DMS79 treated with DMSO at 0.1 percent for 48 hours (cell line): ENCODE results near the gene APOB.

ENCODE experiments used
- DNase-seq: peaks from one replicate; lab custom pipeline; 2025; lab: John Stamatoyannopoulos, UW

APOB gene, protein sequence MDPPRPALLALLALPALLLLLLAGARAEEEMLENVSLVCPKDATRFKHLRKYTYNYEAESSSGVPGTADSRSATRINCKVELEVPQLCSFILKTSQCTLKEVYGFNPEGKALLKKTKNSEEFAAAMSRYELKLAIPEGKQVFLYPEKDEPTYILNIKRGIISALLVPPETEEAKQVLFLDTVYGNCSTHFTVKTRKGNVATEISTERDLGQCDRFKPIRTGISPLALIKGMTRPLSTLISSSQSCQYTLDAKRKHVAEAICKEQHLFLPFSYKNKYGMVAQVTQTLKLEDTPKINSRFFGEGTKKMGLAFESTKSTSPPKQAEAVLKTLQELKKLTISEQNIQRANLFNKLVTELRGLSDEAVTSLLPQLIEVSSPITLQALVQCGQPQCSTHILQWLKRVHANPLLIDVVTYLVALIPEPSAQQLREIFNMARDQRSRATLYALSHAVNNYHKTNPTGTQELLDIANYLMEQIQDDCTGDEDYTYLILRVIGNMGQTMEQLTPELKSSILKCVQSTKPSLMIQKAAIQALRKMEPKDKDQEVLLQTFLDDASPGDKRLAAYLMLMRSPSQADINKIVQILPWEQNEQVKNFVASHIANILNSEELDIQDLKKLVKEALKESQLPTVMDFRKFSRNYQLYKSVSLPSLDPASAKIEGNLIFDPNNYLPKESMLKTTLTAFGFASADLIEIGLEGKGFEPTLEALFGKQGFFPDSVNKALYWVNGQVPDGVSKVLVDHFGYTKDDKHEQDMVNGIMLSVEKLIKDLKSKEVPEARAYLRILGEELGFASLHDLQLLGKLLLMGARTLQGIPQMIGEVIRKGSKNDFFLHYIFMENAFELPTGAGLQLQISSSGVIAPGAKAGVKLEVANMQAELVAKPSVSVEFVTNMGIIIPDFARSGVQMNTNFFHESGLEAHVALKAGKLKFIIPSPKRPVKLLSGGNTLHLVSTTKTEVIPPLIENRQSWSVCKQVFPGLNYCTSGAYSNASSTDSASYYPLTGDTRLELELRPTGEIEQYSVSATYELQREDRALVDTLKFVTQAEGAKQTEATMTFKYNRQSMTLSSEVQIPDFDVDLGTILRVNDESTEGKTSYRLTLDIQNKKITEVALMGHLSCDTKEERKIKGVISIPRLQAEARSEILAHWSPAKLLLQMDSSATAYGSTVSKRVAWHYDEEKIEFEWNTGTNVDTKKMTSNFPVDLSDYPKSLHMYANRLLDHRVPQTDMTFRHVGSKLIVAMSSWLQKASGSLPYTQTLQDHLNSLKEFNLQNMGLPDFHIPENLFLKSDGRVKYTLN (N-terminal part only)

DNA sequence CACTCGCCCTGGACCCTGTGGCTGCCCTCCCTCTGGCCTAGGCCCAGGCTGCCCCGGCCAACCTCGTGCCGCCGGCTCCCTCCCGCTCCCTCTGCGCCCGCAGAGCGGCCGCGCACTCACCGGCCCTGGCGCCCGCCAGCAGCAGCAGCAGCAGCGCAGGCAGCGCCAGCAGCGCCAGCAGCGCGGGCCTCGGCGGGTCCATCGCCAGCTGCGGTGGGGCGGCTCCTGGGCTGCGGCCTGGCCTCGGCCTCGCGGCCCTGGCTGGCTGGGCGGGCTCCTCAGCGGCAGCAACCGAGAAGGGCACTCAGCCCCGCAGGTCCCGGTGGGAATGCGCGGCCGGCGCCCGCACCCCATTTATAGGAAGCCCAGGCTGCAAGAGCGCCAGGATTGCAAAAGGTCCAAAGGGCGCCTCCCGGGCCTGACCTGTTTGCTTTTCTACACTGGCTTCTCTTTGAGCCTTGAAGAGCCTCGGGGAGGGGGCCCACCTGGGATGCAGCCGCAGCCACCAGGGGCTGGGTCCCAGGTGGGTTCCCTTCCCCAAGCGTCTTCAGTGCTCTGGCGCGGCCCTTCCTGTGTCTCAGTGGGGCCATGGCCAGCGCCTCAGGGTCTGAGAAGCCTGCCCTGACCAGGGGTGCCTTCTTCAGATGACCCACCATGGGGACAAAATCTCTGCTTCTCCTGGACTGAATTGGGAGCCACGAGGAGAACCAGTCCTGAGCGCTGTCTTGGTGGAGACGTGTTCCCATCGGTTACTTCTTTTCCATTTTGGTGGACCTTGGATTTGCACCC lies at the start of gene APOB:
Gene APOB (minus strand): TSS at position 330 of the 789 bp plus-strand sequence. CDS start 128 bp downstream, at position 202.
- no peak for DNase-seq

DNA sequence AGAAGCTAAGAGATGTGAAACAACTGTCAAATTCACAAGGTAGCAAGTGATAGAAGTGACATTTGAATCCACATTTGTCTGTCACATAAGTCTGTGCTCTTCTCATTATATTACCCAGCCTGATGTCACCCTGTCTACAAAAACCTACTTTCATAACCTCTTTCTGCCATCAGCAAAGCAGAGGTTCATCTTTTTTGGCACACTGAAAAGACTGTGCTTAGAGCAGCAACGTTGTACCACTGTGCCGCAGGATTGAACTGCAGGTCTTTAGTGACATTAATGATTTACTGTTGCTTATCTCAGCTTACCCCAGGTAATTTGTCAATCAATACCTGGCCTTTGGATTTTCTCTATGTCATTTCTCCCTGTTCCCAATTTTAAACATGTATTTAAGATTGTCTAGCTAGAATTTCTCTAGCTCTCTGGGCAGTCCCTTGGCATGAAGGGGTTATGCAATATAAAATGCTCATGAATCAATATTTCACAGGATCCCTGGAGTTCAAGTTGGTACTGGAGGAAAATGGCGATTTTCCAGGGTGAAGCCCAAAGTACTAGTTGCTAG lies 48.5 kb upstream of the APOB start:
- DNase-seq, result no peak

DNA sequence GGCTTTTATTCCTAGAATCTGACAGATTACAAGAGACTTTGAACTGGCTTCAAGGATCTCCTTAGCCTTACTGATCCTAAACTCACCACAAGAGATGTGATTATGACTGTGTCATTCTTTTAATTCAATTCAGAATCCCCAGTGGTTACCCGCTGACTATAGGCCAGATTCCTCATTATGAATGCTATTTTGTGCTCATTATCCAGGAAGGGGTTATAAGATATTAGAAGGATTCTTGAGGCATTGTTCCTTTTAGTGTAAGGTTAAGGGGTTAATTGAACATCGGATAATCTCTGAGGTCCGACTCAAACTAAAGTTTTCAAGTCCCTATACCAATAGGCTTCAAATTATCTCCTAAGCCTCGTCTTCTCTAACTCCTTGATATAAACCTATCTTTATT lies 40.5 kb upstream of the APOB start:
- no peak for DNase-seq

DNA sequence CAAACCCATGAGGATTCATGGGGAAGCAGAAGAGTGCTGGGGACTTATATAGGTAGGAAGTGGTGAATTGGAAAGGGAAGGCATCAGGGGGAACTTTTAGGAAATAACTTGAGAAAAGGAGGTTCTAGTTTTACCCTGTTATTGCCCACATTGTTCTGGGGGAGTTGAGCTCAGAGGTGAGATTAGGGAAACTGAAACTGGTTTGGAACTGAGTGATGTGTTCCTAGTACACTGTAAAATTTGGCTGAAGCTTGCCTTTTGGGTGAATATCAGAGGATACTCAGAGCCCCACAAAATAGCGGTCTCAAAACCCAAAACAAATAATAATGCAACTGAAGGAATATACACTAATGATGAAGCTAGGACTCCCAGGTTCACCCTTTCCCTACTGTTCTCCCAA lies 39.6 kb upstream of the APOB start:
- no peak for DNase-seq

DNA sequence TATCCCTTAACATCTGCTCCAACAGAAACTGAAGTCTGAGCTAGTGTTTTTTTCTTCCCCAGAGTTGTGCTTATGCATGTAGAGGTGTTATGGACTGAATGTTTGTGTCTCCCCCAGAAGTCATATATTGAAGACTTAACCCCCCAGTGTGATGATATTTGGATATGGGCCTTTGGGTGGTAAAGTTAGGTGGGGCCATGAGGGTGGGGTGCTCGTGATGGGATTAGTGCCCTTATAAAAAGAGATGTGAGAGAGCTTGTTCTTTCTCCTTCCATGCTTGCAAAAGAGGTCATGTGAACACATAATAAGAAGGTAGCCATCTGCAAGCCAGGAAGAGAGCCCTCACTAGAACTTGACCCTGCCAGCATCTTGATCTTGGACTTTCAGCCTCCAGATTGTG lies 34.4 kb upstream of the APOB start:
- DNase-seq, result no peak

DNA sequence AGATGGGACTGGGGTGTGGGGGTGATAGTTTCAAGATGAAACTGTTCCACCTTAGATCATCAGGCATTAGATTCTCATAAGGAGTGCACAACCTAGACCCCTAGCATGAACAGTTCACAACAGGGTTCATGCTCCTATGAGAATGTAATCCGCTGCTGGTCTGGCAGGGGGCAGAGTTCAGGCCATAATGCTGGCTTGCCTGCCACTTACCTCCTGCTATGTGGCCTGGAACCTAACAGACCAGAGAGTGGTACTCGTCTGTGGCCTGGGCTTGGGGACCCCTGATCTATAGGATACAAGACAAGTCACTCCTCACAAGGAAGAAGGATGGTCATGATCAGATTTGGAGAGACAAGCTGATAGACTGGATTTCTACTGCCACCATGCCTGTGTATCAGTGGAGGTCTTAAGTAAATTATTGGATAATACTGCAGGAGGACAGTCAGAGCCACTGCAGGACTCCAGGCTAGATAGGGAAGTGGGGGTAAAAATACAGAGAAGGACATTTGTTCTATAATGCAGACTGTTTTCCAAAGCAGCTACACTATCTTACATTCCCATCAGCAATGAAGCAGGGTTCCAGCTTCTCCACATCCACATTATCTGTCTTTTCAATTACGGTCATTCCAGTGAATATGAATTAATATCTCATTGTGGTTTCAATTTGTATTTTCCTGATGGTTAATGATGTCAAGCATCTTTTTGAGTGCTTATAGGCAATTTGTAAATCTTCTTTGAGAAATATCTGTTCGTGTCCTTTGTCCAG lies 28.8 kb upstream of the APOB start:
- DNase-seq, result no peak

DNA sequence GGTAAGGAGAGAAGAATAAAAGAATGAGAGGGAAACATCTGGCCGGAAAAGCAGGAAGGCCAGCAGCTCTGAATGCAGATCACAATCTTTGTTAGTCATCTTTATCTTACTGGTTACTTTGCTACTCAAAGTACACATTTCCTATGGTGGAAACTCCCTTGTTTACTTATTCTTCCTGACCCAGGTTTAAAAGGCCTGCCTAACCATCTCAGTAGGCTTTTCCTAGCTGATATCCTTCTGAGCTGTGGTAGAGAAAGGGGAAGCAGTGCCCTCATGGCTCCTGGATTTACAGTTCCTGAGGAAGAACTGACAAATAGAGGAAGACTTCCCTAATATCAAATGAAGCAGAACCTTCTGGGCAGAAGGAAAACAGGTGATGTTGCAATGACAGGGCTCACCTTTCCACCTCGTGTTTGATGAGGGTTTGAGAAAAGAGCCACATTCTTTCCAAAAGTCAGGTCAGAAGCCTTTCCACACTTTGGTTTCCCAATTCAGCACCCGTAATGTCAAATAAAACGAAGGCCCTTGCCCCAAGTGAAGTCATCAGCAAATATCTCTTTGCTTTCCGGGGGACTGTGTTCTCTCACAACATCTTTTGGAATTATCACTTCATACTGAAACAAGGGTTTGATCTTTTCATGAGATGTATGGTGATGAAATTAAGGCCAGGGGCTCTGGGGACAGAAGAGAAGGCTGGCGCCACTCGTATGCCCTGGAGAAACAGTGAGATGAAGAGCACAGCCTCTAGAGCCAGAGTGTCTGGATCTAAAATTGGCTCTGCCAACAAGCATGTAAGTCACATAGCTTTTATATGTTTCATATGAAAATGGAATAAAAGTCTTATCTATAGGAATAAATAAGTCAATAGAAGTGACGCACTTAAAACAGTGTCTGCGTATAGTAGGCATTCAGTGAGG lies 26.7 kb upstream of the APOB start:
- no peak for DNase-seq

DNA sequence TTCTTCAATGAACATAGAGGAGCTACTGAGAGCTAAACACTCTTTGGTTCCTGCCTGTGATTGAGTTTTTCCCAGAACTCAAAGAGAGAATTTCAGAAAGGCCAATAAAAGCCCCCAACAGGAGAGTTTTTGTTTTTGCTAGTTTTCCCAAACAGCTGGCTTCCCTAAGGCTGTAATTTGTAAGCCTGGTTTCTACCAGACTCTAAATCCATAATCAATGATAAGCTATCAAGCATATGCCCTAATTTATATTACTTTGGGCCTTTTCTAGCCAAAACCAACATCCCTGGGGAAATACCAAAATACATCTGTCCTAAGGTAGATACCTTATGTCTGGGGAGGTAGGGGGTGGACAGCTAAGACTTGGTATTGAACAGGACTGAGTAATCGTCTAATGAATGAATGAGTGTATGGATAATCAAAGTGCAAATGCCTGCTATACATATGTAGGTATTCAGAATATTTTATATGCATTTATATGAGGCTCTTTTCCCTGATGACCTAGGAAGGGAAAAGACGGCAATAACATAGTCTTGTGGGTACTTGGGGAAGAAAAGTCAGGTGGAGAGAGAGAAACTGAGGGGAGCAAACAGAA lies 26.0 kb upstream of the APOB start:
- no peak for DNase-seq

DNA sequence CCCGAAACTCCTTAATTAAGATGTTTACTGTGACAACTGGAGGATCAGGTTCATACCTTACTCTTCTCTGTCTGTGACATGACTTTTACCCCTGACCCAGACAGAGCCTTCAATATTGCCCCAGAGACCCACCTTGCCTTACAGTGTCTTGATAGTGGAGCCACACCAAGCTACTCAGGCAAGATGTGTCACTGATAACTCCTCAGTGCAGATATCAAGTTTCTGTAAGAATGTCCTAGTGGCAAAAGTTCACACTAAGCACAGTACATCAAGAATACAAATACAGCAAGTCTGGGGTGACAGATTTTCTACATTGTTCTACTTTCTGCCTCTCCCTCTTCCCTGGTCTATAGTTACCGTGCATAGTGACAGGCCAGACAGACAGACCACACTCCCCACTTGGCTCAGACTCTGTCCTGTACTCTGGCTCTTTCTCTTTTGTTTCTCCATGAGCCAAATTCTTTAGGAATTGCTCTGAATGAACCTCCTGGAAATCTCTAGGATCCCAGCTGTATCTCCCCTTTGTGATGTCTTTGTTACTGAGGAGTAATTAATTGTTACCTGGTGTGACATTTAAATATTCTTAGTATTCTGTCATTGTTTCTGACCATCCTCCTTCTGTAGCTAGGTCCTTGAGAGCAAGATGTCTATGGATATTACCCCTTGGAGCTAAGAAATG lies 24.1 kb upstream of the APOB start:
- DNase-seq, result no peak

DNA sequence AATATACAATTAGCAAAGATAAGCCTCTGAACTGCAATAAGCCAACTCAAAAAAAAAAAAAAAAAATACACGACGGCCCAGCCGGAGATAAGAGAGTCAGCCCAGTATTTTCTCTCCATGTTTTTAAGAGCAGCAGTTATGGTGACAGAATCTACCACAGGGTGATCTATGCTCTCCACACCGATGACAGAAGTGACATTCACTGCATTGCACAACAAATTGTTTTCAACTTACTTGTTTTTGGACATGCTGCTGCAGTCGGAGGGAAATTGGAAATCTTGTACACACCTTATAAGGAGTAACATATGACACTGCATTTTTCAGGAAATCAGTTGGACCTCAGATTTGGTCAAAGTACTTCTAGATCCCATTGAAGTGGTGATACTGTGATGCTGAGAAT lies 23.3 kb upstream of the APOB start:
- no peak for DNase-seq

DNA sequence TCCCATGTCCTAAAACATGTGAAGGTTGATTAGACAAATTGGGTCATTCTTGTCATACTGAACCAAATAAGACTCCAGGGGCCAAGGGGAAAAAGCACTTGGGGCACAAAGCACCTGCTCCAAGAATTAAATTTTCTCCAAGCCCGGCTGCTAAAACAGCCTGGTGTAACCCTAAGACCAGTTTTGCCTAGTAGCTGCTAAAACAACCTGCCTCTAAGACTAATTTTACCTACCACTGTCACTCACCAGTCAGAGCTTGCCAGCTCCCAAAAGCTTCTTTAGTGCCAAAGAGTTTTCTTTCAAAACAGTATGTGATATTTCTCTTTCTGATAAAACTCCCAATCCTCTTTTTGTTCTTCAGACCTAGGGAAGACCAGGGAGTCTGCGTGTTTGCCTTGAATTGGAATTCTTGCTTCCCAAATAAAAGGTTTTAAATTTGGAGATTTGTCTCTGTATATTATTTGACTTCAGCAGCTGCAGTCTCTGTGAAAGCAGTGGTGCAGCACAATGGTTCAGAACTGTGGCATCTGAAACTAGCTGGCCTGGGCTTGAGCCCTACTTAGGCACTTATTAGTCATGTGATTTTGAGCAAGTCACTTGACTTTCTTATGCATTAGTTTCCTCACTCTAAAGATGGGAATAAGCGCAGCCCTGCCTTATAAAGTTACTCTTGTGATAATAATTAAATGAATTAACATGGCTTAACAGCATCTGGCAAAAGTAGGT lies 16.2 kb upstream of the APOB start:
- no peak for DNase-seq

DNA sequence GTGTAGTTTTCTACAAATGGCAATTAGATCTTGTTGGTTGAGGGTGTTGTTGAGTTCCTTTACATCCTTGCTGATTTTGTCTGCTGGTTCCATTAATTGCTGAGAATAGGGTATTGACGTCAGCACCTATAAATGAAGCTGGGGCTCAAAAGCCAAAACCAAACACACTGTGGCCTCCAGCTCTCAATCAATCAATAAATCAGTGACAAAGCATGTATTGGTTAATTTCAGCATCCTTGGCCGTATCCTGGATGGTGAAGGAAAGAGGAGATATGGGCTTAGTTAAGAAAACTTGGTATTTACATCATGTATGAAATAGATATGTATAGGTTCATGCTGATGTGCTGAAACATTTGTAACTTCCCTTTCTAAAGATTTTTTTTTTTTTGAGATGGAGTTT lies 13.2 kb upstream of the APOB start:
- DNase-seq, result no peak

DNA sequence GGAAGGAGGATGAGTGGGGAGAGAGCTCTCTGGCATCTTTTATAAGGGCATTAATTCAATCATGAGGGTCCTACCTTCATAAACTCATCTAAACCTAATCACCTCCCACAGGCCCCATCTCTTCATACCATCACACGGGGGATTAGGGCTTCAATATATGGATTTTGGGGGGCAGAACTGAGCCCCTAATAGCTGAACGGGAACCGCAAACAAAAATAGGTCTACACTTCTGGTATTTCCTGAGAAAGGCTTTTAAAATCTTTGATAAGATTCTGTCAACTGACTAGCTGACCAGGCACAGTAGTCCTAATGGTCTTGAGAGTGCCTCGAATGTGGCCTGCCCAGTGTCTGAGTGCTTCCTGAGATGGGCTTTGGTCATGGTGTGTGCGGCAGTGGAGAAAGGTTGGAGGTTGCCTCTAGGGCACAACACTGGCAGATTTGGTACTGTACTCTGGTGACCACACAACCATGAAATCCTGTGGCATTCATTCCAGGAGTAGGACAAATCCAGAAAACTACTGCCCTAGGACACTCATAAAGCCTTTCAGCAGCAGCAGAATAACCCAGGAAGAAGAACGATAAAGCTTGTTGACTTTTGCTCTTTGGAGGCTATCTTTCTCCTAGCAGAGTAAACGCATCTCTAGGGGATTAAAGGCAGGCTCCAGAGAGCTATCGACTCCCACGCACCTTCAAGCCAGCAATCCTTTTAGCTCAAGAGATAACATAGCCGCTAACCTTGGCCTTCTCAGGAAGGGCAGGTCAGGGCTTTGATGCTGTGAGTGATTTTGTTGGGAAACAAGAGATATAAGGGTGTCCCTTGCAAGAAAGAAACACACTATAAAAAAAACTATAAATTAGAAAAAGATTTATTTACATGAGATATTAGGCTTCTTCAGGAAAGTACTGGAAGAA lies 12.3 kb upstream of the APOB start:
- no peak for DNase-seq

DNA sequence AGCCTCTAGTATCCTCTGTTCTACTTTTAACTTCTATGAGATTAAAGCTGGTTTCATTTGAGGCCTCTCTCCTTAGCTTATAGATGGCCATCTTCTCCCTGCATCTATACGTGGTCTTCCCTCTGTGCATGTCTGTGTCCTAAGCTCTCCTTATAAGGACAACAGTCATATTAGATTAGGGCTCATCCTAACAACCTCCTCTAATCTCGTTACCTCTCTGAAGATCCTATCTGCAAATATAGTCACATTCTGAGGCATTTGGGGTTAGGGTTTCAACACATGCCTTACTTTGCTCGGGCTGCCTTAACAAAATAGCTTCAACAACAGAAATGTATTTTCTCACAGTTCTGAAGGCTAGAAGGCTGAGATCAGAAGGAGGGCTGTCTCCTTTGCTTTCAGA lies 11.6 kb upstream of the APOB start:
- no peak for DNase-seq

DNA sequence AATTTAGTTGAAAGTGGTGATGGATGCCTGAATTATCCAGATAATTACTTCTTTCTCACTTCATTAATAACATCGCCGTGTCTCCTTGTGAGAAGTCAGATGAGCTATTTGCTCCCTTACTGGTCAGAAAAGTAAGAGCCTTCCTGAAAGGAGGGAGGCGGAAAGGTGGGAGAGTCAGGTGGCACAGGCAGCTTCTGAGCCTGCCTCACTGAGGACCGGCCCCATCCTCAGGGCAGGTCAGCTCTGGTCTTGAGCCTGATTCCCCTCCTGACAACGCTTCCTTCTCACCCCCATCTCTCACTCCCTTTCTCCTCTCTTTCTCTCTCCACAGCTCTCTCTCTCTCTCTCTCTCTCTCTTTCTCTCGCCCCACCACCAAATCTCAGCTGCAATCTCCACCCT lies 10.1 kb upstream of the APOB start:
- no peak for DNase-seq

DNA sequence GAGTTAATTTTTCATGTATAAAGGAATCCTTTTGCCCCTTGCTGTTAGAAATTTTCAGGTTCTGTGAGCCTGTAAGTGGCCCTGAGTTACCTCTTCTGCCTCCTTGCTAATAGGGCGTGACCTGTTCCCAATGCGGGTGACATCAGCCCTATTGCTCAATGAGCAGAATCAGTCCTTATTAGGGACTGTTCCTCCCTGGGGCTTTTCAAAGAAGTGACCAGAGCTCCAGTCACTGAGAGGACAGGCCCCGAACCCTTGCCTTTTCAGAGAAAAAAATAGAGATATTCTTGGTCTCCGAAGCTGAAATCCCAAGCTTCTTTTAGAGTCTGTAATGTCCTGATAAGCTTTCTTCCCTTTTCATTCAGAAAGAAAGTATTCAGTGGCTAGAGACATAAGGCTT lies 8.2 kb upstream of the APOB start:
- no peak for DNase-seq

DNA sequence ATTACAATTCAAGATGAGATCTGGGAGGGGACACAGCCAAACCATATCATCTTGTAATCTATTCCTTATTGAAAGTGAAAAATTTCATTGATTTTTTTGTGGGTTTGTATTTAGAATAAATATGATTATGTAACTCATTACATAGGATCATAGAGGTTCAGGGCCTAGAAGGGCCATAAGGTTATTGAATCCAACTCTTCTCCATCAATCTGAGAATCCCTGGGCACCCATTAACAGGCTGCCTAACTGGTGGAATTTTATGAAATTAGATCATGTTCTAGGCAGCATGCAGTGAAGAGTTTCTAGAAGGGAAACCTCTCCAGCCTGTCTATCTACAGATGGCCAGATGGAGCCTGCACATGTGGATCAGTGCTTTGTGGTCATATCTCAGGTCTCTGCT lies 6.3 kb upstream of the APOB start:
- no peak for DNase-seq
